C4-2B (cell line): ENCODE results near the gene SIL1.

Source experiments
- CTCF ChIP-seq: fragments of 450-650 bp; conservative IDR thresholded peaks from 2 replicates; pipeline ENCODE4 v1.5.1; 2017; ENCODE audit warnings: mild to moderate bottlenecking
- ZFX ChIP-seq: fragments of 450-650 bp; IDR thresholded peaks from 2 replicates; pipeline ENCODE4 v1.6.1; 2017

- no peak for TF ChIP-seq CTCF
- TF ChIP-seq ZFX: no peak
Measured at GRCh38 chr5:138966236-138966985, 231.8 kb downstream of the SIL1 start.
